ENCODE results near the gene GJA5. TPM values are rescaled to one million over a fixed set of nuclear protein-coding genes. Genes with fewer than 3 reads are reported as not detected.

Gene GJA5
- total and polyA plus RNA-seq, 2 experiments from 2014 or later: 0.24 to 1.7 TPM

DNA sequence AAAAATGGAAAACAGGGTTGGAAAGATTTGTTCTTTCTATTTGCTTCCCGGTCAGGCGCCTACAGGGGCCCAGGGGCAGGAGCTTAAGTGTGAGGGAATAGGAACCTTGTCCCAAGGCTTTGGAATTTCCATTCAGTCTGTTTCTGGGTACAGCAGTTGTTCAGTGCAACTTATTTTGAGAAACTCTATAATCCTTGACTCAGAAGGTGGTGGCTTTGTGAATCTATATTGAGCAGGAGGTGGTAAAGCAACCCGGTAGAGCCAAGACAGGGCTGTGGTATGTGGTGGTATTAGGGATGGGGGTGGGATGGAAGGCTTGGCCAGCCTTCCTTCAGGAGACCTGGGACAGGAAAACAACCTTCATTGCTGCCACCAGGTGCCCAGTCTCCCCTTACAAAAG, 20.0 kb downstream of the GJA5 start:
- Histone ChIP-seq H3K79me2 (replicated peaks; ENCODE audit: insufficient read depth) (no peaks in the 10 kb centered on the region), H3K36me3 (ENCODE audit: insufficient read depth) (no peaks in the 10 kb centered on the region), H2AFZ (no peak overlapping the region), H3K9me2 (ENCODE audit: insufficient read depth) (peaks cover 21% of the 10 kb centered on the region), H3K27me3 (ENCODE audit: insufficient read depth) (no peaks in the 10 kb centered on the region), H3K4me1 (ENCODE audit: insufficient read depth) (no peaks in the 10 kb centered on the region), H4K20me1 (replicated peaks; ENCODE audit: insufficient read depth) (no peaks in the 10 kb centered on the region), H3K4me3 (no peak overlapping the region), H3K4me2 (no peak overlapping the region), H3K27ac (ENCODE audit: low read depth) (no peak overlapping the region), H3F3A (replicated peaks; ENCODE audit: low read depth) (no peaks in the 10 kb centered on the region)
- Mint-ChIP-seq H3K4me3 (no peak overlapping the region), H3K36me3 (ENCODE audit: low read depth) (no peaks in the 10 kb centered on the region), H3K27ac (no peak overlapping the region), H3K27me3 (ENCODE audit: insufficient read depth, low read depth, poor library complexity) (no peaks in the 10 kb centered on the region), H3K4me1 (no peaks in the 10 kb centered on the region), H3K9me3 (no peaks in the 10 kb centered on the region)
- TF ChIP-seq ETS1 (IDR thresholded peaks at IDR 0.05): no peak
- TF ChIP-seq, protein P1, sequence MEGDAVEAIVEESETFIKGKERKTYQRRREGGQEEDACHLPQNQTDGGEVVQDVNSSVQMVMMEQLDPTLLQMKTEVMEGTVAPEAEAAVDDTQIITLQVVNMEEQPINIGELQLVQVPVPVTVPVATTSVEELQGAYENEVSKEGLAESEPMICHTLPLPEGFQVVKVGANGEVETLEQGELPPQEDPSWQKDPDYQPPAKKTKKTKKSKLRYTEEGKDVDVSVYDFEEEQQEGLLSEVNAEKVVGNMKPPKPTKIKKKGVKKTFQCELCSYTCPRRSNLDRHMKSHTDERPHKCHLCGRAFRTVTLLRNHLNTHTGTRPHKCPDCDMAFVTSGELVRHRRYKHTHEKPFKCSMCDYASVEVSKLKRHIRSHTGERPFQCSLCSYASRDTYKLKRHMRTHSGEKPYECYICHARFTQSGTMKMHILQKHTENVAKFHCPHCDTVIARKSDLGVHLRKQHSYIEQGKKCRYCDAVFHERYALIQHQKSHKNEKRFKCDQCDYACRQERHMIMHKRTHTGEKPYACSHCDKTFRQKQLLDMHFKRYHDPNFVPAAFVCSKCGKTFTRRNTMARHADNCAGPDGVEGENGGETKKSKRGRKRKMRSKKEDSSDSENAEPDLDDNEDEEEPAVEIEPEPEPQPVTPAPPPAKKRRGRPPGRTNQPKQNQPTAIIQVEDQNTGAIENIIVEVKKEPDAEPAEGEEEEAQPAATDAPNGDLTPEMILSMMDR (conservative IDR thresholded peaks at IDR 0.05; ENCODE audit: low read depth in 2 of 2): no peak
- TF ChIP-seq REST (IDR thresholded peaks at IDR 0.05; ENCODE audit: unreplicated experiment): no peak
- TF ChIP-seq, protein P2, sequence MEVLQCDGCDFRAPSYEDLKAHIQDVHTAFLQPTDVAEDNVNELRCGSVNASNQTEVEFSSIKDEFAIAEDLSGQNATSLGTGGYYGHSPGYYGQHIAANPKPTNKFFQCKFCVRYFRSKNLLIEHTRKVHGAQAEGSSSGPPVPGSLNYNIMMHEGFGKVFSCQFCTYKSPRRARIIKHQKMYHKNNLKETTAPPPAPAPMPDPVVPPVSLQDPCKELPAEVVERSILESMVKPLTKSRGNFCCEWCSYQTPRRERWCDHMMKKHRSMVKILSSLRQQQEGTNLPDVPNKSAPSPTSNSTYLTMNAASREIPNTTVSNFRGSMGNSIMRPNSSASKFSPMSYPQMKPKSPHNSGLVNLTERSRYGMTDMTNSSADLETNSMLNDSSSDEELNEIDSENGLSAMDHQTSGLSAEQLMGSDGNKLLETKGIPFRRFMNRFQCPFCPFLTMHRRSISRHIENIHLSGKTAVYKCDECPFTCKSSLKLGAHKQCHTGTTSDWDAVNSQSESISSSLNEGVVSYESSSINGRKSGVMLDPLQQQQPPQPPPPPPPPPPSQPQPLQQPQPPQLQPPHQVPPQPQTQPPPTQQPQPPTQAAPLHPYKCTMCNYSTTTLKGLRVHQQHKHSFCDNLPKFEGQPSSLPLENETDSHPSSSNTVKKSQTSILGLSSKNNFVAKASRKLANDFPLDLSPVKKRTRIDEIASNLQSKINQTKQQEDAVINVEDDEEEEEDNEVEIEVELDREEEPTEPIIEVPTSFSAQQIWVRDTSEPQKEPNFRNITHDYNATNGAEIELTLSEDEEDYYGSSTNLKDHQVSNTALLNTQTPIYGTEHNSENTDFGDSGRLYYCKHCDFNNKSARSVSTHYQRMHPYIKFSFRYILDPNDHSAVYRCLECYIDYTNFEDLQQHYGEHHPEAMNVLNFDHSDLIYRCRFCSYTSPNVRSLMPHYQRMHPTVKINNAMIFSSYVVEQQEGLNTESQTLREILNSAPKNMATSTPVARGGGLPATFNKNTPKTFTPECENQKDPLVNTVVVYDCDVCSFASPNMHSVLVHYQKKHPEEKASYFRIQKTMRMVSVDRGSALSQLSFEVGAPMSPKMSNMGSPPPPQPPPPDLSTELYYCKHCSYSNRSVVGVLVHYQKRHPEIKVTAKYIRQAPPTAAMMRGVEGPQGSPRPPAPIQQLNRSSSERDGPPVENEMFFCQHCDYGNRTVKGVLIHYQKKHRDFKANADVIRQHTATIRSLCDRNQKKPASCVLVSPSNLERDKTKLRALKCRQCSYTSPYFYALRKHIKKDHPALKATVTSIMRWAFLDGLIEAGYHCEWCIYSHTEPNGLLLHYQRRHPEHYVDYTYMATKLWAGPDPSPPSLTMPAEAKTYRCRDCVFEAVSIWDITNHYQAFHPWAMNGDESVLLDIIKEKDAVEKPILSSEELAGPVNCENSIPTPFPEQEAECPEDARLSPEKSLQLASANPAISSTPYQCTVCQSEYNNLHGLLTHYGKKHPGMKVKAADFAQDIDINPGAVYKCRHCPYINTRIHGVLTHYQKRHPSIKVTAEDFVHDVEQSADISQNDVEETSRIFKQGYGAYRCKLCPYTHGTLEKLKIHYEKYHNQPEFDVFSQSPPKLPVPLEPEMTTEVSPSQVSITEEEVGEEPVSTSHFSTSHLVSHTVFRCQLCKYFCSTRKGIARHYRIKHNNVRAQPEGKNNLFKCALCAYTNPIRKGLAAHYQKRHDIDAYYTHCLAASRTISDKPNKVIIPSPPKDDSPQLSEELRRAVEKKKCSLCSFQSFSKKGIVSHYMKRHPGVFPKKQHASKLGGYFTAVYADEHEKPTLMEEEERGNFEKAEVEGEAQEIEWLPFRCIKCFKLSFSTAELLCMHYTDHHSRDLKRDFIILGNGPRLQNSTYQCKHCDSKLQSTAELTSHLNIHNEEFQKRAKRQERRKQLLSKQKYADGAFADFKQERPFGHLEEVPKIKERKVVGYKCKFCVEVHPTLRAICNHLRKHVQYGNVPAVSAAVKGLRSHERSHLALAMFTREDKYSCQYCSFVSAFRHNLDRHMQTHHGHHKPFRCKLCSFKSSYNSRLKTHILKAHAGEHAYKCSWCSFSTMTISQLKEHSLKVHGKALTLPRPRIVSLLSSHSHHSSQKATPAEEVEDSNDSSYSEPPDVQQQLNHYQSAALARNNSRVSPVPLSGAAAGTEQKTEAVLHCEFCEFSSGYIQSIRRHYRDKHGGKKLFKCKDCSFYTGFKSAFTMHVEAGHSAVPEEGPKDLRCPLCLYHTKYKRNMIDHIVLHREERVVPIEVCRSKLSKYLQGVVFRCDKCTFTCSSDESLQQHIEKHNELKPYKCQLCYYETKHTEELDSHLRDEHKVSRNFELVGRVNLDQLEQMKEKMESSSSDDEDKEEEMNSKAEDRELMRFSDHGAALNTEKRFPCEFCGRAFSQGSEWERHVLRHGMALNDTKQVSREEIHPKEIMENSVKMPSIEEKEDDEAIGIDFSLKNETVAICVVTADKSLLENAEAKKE (CRISPR knock-in tag; IDR thresholded peaks at IDR 0.05): no peak
- TF ChIP-seq ZNF114 (CRISPR knock-in tag; IDR thresholded peaks at IDR 0.05): no peak
- no peak for TF ChIP-seq ZNF331 (CRISPR knock-in tag; IDR thresholded peaks at IDR 0.05; ENCODE audit: low read depth)
- no peak for TF ChIP-seq POLR2AphosphoS5 (IDR thresholded peaks at IDR 0.05; ENCODE audit: low read depth)
- TF ChIP-seq EZH2phosphoT487 (IDR thresholded peaks at IDR 0.05; ENCODE audit: unreplicated experiment): no peak
- DNase-seq (ENCODE audit: low spot score) (no peak), ATAC-seq (no peak)
